Activated CD8-positive, alpha-beta T cell treated with anti-CD3 and anti-CD28 coated beads, Interleukin-2, amount 10 ng/mL, durations not matched to agents 7 days and 5 days (primary cell): ENCODE data around the gene LMBR1. TPM values are rescaled to one million over a fixed set of nuclear protein-coding genes. Genes with fewer than 3 reads are reported as not detected.
"Not testable (repeated sequence)": the region's sequence is repeated elsewhere in the genome, so short reads cannot be mapped to it uniquely, and the experiment has no call there.

Experiments used
- ATAC-seq: fragments of 150-1000 bp; cut with Tn5 transposase; one replicate; pipeline ENCODE4 v1.10.0; 2021; ENCODE audit warnings: moderate library complexity
- CTCF ChIA-PET: fragments of 350-600 bp; sonication (Branson Sonifier 250); formaldehyde crosslinking; loops from one replicate; lab custom pipeline; 2021; ENCODE audit warnings: antibody characterized with exemption; lab: Charles Lee
- POLR2A ChIA-PET: fragments of 350-600 bp; sonication (Branson Sonifier 250); formaldehyde crosslinking; loops from one replicate; lab custom pipeline; 2021; ENCODE audit warnings: antibody characterized with exemption; lab: Charles Lee
- DNase-seq: peaks from one replicate; pipeline ENCODE4 v3.0.0-alpha.2; 2020
- H3K27ac Mint-ChIP-seq: one replicate; pipeline ENCODE4 v1.8.0; 2021; ENCODE audit warnings: mild to moderate bottlenecking, mixed read lengths
- H3K27me3 Mint-ChIP-seq: one replicate; pipeline ENCODE4 v1.8.0; 2021; ENCODE audit warnings: low read depth, mixed read lengths
- H3K36me3 Mint-ChIP-seq: one replicate; pipeline ENCODE4 v1.8.0; 2021; ENCODE audit warnings: low read depth, mixed read lengths
- H3K4me1 Mint-ChIP-seq: one replicate; pipeline ENCODE4 v1.8.0; 2021; ENCODE audit warnings: low read depth, mixed read lengths
- H3K4me3 Mint-ChIP-seq: one replicate; pipeline ENCODE4 v1.8.0; 2021; ENCODE audit warnings: mild to moderate bottlenecking, mixed read lengths
- H3K9me3 Mint-ChIP-seq: one replicate; pipeline ENCODE4 v1.8.0; 2022; ENCODE audit warnings: mixed read lengths; ENCODE audit not compliant: insufficient read depth
- total RNA-seq, 2 experiments: library from RNA; stranded (reverse); gene quantifications; one replicate each; pipeline ENCODE4 v1.2.3, GENCODE V29; 2021

Gene LMBR1
- total RNA-seq, 2 experiments from 2014 or later = 49.7 to 51.2 TPM

DNA sequence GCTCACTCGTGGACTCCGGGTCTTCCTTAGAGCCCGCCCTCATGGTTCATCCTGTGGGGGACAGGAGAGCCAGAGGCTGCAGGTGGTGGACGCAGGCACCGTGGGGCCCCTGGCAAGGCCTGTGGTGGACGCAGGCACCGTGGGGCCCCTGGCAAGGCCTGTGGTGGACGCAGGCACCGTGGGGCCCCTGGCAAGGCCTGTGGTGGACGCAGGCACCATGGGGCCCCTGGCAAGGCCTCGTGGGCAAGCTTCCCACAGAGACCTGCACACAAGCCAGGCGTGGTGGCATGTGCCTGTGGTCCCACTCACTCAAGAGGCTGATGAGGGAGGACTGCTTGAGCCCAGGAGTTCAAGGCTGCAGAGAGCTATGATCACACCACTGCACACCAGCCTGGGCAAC lies 32.8 kb upstream of the LMBR1 start:
- H3K9me3 Mint-ChIP-seq, H3K4me3 Mint-ChIP-seq, ATAC-seq, H3K27ac Mint-ChIP-seq, DNase-seq, POLR2A ChIA-PET, H3K36me3 Mint-ChIP-seq: not testable (repeated sequence)
- Mint-ChIP-seq H3K27me3 (peaks cover 63% of the 10 kb centered on the region), H3K4me1 (peaks cover 44% of the 10 kb centered on the region)
- CTCF ChIA-PET = interaction anchor here (2.7 kb wide), 1 partner anchor 24 kb away, joined by 11 read pairs; the partner anchor contains the start of gene NOM1

DNA sequence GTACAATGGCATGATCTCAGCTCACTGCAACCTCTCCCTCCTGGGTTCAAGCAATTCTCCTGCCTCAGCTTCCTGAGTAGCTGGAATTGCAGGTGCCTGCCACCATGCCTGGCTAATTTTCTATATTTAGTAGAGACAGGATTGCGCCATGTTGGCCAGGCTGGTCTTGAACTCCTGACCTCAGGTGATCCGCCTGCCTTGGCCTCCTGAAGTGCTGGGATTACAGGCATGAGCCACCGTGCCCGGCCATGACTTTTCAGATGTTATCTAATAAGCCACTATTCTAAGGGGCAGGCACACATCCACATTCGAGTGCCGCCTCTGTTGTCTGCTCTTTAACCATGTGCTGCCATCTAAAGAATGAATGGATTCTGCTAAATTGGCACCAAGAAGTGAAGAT lies 29.3 kb upstream of the LMBR1 start:
- ATAC-seq, H3K9me3 Mint-ChIP-seq, DNase-seq, CTCF ChIA-PET, POLR2A ChIA-PET, H3K36me3 Mint-ChIP-seq, H3K4me3 Mint-ChIP-seq: not testable (repeated sequence)
- H3K27me3 Mint-ChIP-seq = peaks cover 51% of the 10 kb centered on the region
- peak overlapping the region; percentile 66 for H3K27ac Mint-ChIP-seq
- peaks cover 32% of the 10 kb centered on the region for H3K4me1 Mint-ChIP-seq

GRCh38 chr7:156920487-156921373 lies 27.7 kb upstream of the LMBR1 start:
- H3K9me3 Mint-ChIP-seq, POLR2A ChIA-PET, H3K27ac Mint-ChIP-seq, H3K36me3 Mint-ChIP-seq, ATAC-seq, DNase-seq, H3K4me3 Mint-ChIP-seq: not testable (repeated sequence)
- Mint-ChIP-seq H3K4me1 (peaks cover 32% of the 10 kb centered on the region), H3K27me3 (peaks cover 44% of the 10 kb centered on the region)
- CTCF ChIA-PET = interaction anchor here (0.8 kb wide), 1 partner anchor 21 kb away, joined by 3 read pairs; no protein-coding TSS in a partner anchor

DNA sequence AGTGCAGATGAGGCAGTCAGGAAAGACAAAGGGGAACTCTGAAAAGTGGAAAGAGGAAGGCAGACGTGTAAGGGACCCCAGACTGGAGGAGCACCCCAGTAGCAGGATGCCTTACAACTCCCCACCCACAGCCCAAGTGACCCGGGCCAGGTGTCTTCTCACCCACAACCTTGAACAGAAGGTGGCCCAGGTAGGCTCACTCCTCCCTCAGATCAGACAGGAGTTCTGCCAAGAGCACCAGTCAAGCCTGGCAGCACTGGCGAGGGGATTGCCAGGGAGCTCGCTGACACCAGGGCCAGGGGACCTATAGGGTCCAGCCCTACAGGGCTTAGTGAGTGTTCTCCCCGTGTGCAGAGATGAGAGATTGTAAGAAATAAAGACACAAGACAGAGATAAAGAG lies 27.1 kb upstream of the LMBR1 start:
- Mint-ChIP-seq H3K4me3 (no peak overlapping the region), H3K4me1 (peaks cover 32% of the 10 kb centered on the region), H3K27ac (no peak overlapping the region), H3K36me3 (peaks cover 2% of the 10 kb centered on the region), H3K9me3 (peaks cover 4% of the 10 kb centered on the region), H3K27me3 (peaks cover 42% of the 10 kb centered on the region)
- POLR2A ChIA-PET = no interaction called here
- CTCF ChIA-PET = interaction anchor here (0.8 kb wide), 1 partner anchor 20 kb away, joined by 3 read pairs; no protein-coding TSS in a partner anchor
- ATAC-seq (no peak), DNase-seq (no peak)

- no peak for ATAC-seq
- H3K4me3 Mint-ChIP-seq = no peak overlapping the region
- H3K4me1 Mint-ChIP-seq = peaks cover 28% of the 10 kb centered on the region
- ChIA-PET POLR2A (no interaction called here), CTCF (no interaction called here)
- H3K9me3 Mint-ChIP-seq = peaks cover 4% of the 10 kb centered on the region
- no peak overlapping the region for H3K27ac Mint-ChIP-seq
- H3K36me3 Mint-ChIP-seq = peaks cover 2% of the 10 kb centered on the region
- peaks cover 38% of the 10 kb centered on the region for H3K27me3 Mint-ChIP-seq
- DNase-seq = no peak
Measured at GRCh38 chr7:156919132-156919713, 26.2 kb upstream of the LMBR1 start.

DNA sequence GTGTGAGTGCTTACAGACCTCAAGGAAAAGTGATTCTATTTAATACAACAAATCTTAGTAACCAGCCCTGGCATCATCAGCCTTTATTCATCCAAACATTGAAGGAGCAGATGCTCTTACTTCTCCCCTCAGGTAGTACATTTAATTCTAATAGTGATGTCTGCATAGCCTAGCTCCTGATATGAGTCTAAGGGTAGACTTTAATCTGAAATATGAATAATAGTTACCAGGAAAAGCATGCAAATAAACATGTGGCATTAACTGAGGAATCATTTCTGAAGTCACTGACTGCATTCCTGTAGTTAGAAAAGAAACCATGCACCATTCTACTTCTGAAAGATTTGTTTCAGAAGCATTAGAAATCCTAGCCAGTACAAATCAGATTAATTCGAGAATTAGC lies 25.7 kb upstream of the LMBR1 start:
- ATAC-seq (no peak), DNase-seq (no peak)
- H3K27me3 Mint-ChIP-seq = peaks cover 39% of the 10 kb centered on the region
- H3K9me3 Mint-ChIP-seq = peaks cover 4% of the 10 kb centered on the region
- CTCF ChIA-PET = no interaction called here
- H3K36me3 Mint-ChIP-seq = peaks cover 4% of the 10 kb centered on the region
- peaks cover 23% of the 10 kb centered on the region for H3K4me1 Mint-ChIP-seq
- H3K4me3 Mint-ChIP-seq = no peak overlapping the region
- POLR2A ChIA-PET = no interaction called here
- H3K27ac Mint-ChIP-seq = no peak overlapping the region

DNA sequence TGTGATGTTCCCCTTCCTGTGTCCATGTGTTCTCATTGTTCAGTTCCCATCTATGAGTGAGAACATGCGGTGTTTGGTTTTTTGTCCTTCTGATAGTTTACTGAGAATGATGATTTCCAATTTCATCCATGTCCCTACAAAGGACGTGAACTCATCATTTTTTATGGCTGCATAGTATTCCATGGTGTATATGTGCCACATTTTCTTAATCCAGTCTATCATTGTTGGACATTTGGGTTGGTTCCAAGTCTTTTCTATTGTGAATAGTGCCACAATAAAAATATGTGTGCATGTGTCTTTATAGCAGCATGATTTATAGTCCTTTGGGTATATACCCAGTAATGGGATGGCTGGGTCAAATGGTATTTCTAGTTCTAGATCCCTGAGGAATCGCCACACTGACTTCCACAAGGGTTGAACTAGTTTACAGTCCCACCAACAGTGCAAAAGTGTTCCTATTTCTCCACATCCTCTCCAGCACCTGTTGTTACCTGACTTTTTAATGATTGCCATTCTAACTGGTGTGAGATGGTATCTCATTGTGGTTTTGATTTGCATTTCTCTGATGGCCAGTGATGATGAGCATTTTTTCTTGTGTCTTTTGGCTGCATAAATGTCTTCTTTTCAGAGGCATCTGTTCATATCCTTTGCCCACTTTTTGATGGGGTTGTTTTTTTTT lies 16.7 kb upstream of the LMBR1 start:
- ATAC-seq, H3K4me1 Mint-ChIP-seq, H3K27ac Mint-ChIP-seq, H3K36me3 Mint-ChIP-seq, DNase-seq, H3K9me3 Mint-ChIP-seq, POLR2A ChIA-PET, CTCF ChIA-PET, H3K4me3 Mint-ChIP-seq: not testable (repeated sequence)
- peaks cover 17% of the 10 kb centered on the region for H3K27me3 Mint-ChIP-seq

GRCh38 chr7:156907656-156908055 lies 14.7 kb upstream of the LMBR1 start:
- ATAC-seq (no peak), DNase-seq (no peak)
- Mint-ChIP-seq H3K36me3 (peaks cover 1% of the 10 kb centered on the region), H3K9me3 (peaks cover 4% of the 10 kb centered on the region), H3K27me3 (peaks cover 11% of the 10 kb centered on the region), H3K4me1 (peaks cover 14% of the 10 kb centered on the region), H3K27ac (no peak overlapping the region), H3K4me3 (no peak overlapping the region)
- ChIA-PET POLR2A (interaction anchor here (0.5 kb wide), 1 partner anchor 236 kb away, joined by 3 read pairs; no protein-coding TSS in a partner anchor), CTCF (interaction anchor here (0.8 kb wide), 1 partner anchor 42 kb away, joined by 3 read pairs; the partner anchor contains the start of gene NOM1)

GRCh38 chr7:156906200-156906649 lies 13.2 kb upstream of the LMBR1 start:
- H3K27me3 Mint-ChIP-seq = peaks cover 6% of the 10 kb centered on the region
- no peak overlapping the region for H3K4me3 Mint-ChIP-seq
- POLR2A ChIA-PET = interaction anchor here (1.3 kb wide), 1 partner anchor 13 kb away, joined by 3 read pairs; the partner anchor contains the start of gene LMBR1

DNA sequence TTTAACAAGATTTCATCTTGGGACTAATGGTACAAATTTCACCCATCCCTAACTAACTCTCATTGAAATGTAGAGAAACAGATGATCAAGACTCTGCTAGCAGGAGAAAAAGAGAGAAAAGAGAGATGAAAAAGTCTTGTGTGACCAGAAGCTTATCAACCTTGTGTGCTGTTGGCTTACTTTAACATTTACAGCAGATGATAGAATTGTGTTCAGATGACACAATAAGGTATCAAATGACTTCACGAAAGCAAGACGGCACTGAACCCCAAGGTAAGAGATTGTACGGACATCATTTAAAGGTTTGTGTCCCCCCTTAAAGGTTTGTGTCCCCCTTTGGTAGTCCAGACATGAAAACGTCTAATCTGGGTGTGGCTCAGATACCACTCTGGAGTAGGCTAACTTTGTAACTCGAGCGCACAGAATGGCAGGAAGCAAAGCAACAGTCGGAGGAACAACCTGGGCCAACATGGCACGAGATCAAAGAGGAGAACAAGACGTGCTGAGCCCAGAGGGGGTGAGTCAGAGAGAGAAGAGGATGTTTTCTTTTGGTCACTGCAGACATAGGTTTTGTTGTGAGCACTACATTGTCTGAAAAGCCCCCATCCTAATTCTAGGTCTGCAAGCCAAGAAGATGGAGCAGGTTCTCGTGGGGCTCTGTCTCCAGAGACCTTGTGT lies 10.4 kb upstream of the LMBR1 start:
- peak; percentile 54 for DNase-seq
- ATAC-seq = peak; percentile 83
- peak overlapping the region; percentile 20 for H3K4me3 Mint-ChIP-seq
- H3K27ac Mint-ChIP-seq = peak overlapping the region; percentile 65
- H3K27me3 Mint-ChIP-seq = peaks cover 13% of the 10 kb centered on the region
- peaks cover 9% of the 10 kb centered on the region for H3K4me1 Mint-ChIP-seq
- POLR2A ChIA-PET = no interaction called here
- CTCF ChIA-PET = interaction anchor here (1.0 to 2.2 kb wide), 2 partner anchors 10 to 12 kb away, joined by 3 to 10 read pairs; partner anchors contain the start of gene LMBR1
- no peaks in the 10 kb centered on the region for H3K9me3 Mint-ChIP-seq
- H3K36me3 Mint-ChIP-seq = no peaks in the 10 kb centered on the region

More at GRCh38 chr7:156906200-156906649, 13.2 kb upstream of the LMBR1 start:
- DNase-seq (no peak), ATAC-seq (no peak)
- H3K27ac Mint-ChIP-seq = no peak overlapping the region
- CTCF ChIA-PET = interaction anchor here (1.1 to 1.6 kb wide), 2 partner anchors 13 to 37 kb away, joined by 3 read pairs; partner anchors contain the start of gene LMBR1
- H3K9me3 Mint-ChIP-seq = no peaks in the 10 kb centered on the region
- H3K36me3 Mint-ChIP-seq = peaks cover 1% of the 10 kb centered on the region
- H3K4me1 Mint-ChIP-seq = peaks cover 14% of the 10 kb centered on the region

GRCh38 chr7:156900093-156900492 lies 7.1 kb upstream of the LMBR1 start:
- H3K27ac Mint-ChIP-seq, ATAC-seq, H3K9me3 Mint-ChIP-seq, DNase-seq, POLR2A ChIA-PET, H3K4me3 Mint-ChIP-seq, H3K36me3 Mint-ChIP-seq: not testable (repeated sequence)
- H3K27me3 Mint-ChIP-seq = peaks cover 13% of the 10 kb centered on the region
- CTCF ChIA-PET = interaction anchor here (0.7 to 1.5 kb wide), 3 partner anchors 20 to 482 kb away, joined by 3 to 7 read pairs (median 3); partner anchors contain the start of gene NOM1
- H3K4me1 Mint-ChIP-seq = peaks cover 31% of the 10 kb centered on the region
